ENCODE data around the gene HTR1D.
"Not testable (repeated sequence)": the region's sequence is repeated elsewhere in the genome, so short reads cannot be mapped to it uniquely, and the experiment has no call there.

Gene HTR1D

GRCh38 chr1:23208527-23208926 is 8.8 kb downstream of the HTR1D start:
- DNase-seq (ENCODE audit: extremely low read depth, insufficient read length) = no peak
- Histone ChIP-seq H3K27me3 (replicated peaks; ENCODE audit: control insufficient read depth, insufficient read depth, low read length) (no peaks in the 10 kb centered on the region), H3K36me3 (ENCODE audit: control insufficient read depth, insufficient read depth, low read length) (no peaks in the 10 kb centered on the region), H3K4me3 (replicated peaks; ENCODE audit: low read depth, low read length) (no peak overlapping the region)
- no peak for TF ChIP-seq CTCF (IDR thresholded peaks at IDR 0.05; ENCODE audit: insufficient read depth, low read length, poor library complexity, severe bottlenecking)

- H3K27me3 ChIP-seq (replicated peaks; ENCODE audit: control insufficient read depth, insufficient read depth, low read length); H3K36me3 ChIP-seq (ENCODE audit: control insufficient read depth, insufficient read depth, low read length); H3K4me3 ChIP-seq (replicated peaks; ENCODE audit: low read depth, low read length); DNase-seq (ENCODE audit: extremely low read depth, insufficient read length): not testable (repeated sequence)
These were observed 9.6 kb downstream of the HTR1D start for GRCh38 chr1:23207733-23208132.

- TF ChIP-seq CTCF (IDR thresholded peaks at IDR 0.05; ENCODE audit: insufficient read depth, low read length, poor library complexity, severe bottlenecking) = no peak
- no peaks in the 10 kb centered on the region for H3K36me3 ChIP-seq (ENCODE audit: control insufficient read depth, insufficient read depth, low read length)
- H3K4me3 ChIP-seq (replicated peaks; ENCODE audit: low read depth, low read length) = no peak overlapping the region
- DNase-seq (ENCODE audit: extremely low read depth, insufficient read length) = peak; percentile 32
- no peaks in the 10 kb centered on the region for H3K27me3 ChIP-seq (replicated peaks; ENCODE audit: control insufficient read depth, insufficient read depth, low read length)
These were observed 15.0 kb downstream of the HTR1D start for GRCh38 chr1:23202263-23202749.

- Histone ChIP-seq H3K36me3 (ENCODE audit: control insufficient read depth, insufficient read depth, low read length) (no peaks in the 10 kb centered on the region), H3K4me3 (replicated peaks; ENCODE audit: low read depth, low read length) (no peak overlapping the region), H3K27me3 (replicated peaks; ENCODE audit: control insufficient read depth, insufficient read depth, low read length) (no peaks in the 10 kb centered on the region)
- no peak for DNase-seq (ENCODE audit: extremely low read depth, insufficient read length)
- no peak for TF ChIP-seq CTCF (IDR thresholded peaks at IDR 0.05; ENCODE audit: insufficient read depth, low read length, poor library complexity, severe bottlenecking)
These were observed 16.4 kb downstream of the HTR1D start for GRCh38 chr1:23200883-23201282.

GRCh38 chr1:23198373-23198772 is 18.9 kb downstream of the HTR1D start:
- no peak overlapping the region for H3K4me3 ChIP-seq (replicated peaks; ENCODE audit: low read depth, low read length)
- TF ChIP-seq CTCF (IDR thresholded peaks at IDR 0.05; ENCODE audit: insufficient read depth, low read length, poor library complexity, severe bottlenecking) = no peak
- DNase-seq (ENCODE audit: extremely low read depth, insufficient read length) = no peak

GRCh38 chr1:23196627-23197328 is 20.5 kb downstream of the HTR1D start:
- Histone ChIP-seq H3K36me3 (ENCODE audit: control insufficient read depth, insufficient read depth, low read length) (no peaks in the 10 kb centered on the region), H3K27me3 (replicated peaks; ENCODE audit: control insufficient read depth, insufficient read depth, low read length) (no peaks in the 10 kb centered on the region; the same call in 1 of the 2 replicates), H3K4me3 (replicated peaks; ENCODE audit: low read depth, low read length) (no peak overlapping the region)
- no peak for TF ChIP-seq CTCF (IDR thresholded peaks at IDR 0.05; ENCODE audit: insufficient read depth, low read length, poor library complexity, severe bottlenecking)
- DNase-seq (ENCODE audit: extremely low read depth, insufficient read length) = no peak

More at GRCh38 chr1:23198373-23198772, 18.9 kb downstream of the HTR1D start:
- no peaks in the 10 kb centered on the region for H3K36me3 ChIP-seq (ENCODE audit: control insufficient read depth, insufficient read depth, low read length)
- H3K27me3 ChIP-seq (replicated peaks; ENCODE audit: control insufficient read depth, insufficient read depth, low read length) = no peaks in the 10 kb centered on the region; the same call in 1 of the 2 replicates
